Raji (cell line): ENCODE results near the gene ANKIB1.

Experiments used
- POLR2A ChIP-seq: IDR thresholded peaks from 2 replicates; pipeline ENCODE4 v1.6.1; 2011; ENCODE audit warnings: low read depth, low read length, control low read depth; ENCODE audit not compliant: insufficient read depth

The ANKIB1 gene

DNA sequence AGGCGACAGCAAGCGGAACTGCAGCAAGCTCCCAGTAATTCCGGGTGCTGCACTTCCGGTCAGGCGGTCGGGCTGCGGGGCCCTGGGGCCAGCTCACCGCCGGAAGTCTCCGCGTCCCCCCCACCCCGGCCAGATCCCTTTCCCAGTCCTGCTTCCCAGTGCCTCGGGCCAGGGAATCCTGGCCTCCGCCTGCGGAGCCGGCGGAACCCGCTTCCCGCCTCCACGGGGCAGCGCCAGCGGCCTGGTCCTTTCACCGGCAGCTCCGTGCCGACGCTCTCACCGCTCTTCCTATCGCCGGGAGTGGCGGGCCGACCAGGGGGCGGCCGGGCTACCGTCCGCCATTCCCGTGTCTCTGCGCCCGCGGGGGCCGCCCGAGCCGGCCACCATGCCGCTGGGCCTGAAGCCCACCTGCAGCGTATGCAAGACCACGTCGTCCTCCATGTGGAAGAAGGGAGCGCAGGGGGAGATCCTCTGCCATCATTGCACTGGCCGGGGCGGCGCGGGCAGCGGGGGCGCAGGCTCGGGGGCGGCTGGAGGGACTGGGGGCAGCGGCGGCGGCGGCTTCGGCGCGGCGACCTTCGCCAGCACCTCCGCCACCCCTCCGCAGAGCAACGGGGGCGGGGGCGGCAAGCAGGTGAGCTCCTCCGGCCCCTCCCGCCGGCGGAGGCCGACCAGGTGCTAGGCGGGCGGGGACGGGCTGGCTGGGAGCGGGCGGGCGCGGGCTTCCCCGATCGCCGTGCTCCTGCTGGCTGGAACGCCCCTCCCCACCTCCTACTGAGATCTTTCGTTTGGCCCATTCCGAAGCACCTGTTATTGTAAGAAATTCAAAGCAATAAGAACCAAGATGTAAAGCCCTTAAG lies 201.8 kb downstream of the ANKIB1 start, which contains the start of gene GATAD1:
Gene GATAD1 (plus strand): TSS at position 138 of the 860 bp plus-strand sequence. CDS start 248 bp downstream, at position 386.
- TF ChIP-seq POLR2A: peak; percentile 73

DNA sequence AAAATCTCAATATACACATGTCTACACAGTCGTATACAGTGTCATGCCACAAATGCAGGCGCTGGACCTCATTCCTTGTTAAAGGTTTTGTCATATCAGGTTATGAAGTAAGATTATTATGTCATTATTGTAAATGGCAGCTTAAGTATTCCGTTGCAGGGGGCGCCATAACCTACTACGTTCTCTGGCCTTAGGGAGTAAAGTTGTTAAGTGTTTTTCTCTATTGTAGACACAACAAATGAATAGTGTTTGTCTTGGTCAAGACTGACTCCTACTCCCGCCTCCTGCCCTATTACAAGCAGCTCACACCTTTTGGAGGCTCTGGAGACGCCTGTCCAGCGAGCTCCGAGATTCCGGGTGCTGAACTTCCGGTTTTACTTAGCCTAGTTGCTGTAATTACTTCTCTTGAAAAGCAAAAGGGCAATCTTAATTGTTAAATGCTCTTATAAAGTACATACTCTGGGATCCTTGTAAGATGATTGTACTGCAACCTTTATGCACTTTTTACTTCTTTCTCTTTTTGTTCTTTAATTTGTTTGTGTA lies 202.5 kb downstream of the ANKIB1 start:
- no peak for TF ChIP-seq POLR2A
